CD14-positive monocyte (primary cell): ENCODE results near the gene HYOU1. TPM values are rescaled to one million over a fixed set of nuclear protein-coding genes. Genes with fewer than 3 reads are reported as not detected.

Experiments
- DNase-seq, 3 donors: peaks; one replicate each; pipeline ENCODE4 v3.0.0-alpha.2; 2011 to 2022
- H2AFZ ChIP-seq: 2 replicates; pipeline ENCODE4 v1.6.0; 2012; ENCODE audit warnings: mild to moderate bottlenecking, low read depth, low read length, inconsistent platforms; ENCODE audit not compliant: insufficient read depth, poor library complexity, severe bottlenecking
- H3K27ac ChIP-seq, 2 donors: 1 replicate in 1 of 2; 2 replicates in 1 of 2; pipeline ENCODE4 v1.5.1; 2012 to 2013; ENCODE audit warnings: low read length in 2 of 2, control low read depth in 1 of 2, inconsistent platforms in 1 of 2, low read depth in 1 of 2, mild to moderate bottlenecking in 1 of 2
- H3K27me3 ChIP-seq, 2 donors: one replicate each; pipeline versions ENCODE4 v1.6.0 to v1.6.1; 2011 to 2013; ENCODE audit warnings: low read length in 2 of 2; ENCODE audit not compliant: control insufficient read depth in 2 of 2, insufficient read depth in 2 of 2
- H3K36me3 ChIP-seq, 2 donors: replicated peaks in 1 of 2; 1 replicate in 1 of 2; 2 replicates in 1 of 2; pipeline versions ENCODE4 v1.5.1 to v1.6.1; 2012 to 2013; ENCODE audit warnings: low read length in 2 of 2, control low read depth in 1 of 2, inconsistent platforms in 1 of 2, mild to moderate bottlenecking in 1 of 2; ENCODE audit not compliant: insufficient read depth in 2 of 2, control insufficient read depth in 1 of 2
- H3K4me1 ChIP-seq, 2 donors: 1 replicate in 1 of 2; 2 replicates in 1 of 2; pipeline versions ENCODE4 v1.5.1 to v1.6.1; 2012 to 2013; ENCODE audit warnings: low read length in 2 of 2, control low read depth in 1 of 2, inconsistent platforms in 1 of 2, mild to moderate bottlenecking in 1 of 2, moderate library complexity in 1 of 2; ENCODE audit not compliant: insufficient read depth in 2 of 2, control insufficient read depth in 1 of 2
- H3K4me2 ChIP-seq: replicated peaks from 2 replicates; pipeline ENCODE3; 2012; ENCODE audit warnings: low read length, moderate library complexity, mild to moderate bottlenecking; ENCODE audit not compliant: poor library complexity, severe bottlenecking; ENCODE audit errors: extremely low read depth
- H3K4me3 ChIP-seq, 3 experiments: fragments of 200-600 bp in 1 of 3; sonication (generic) in 1 of 3; replicated peaks in 1 of 3; 1 replicate in 2 of 3; 2 replicates in 1 of 3; pipeline ENCODE4 v1.5.1; 2011 to 2013; ENCODE audit warnings: low read length in 3 of 3, mild to moderate bottlenecking in 3 of 3, control low read depth in 2 of 3, low read depth in 2 of 3, inconsistent platforms in 1 of 3, moderate library complexity in 1 of 3
- H3K79me2 ChIP-seq: 2 replicates; pipeline ENCODE4 v1.6.0; 2012; ENCODE audit warnings: mild to moderate bottlenecking, control low read depth, inconsistent platforms, low read length, moderate library complexity; ENCODE audit not compliant: insufficient read depth
- H3K9ac ChIP-seq: 2 replicates; pipeline ENCODE4 v1.6.0; 2017; ENCODE audit warnings: low read length, mild to moderate bottlenecking; ENCODE audit not compliant: insufficient read depth, poor library complexity, severe bottlenecking
- H3K9me3 ChIP-seq, 2 donors: replicated peaks in 1 of 2; 1 replicate in 1 of 2; 2 replicates in 1 of 2; pipeline versions ENCODE4 v1.5.1 to v1.6.1; 2012 to 2013; ENCODE audit warnings: low read length in 2 of 2, control low read depth in 1 of 2; ENCODE audit not compliant: control insufficient read depth in 1 of 2, insufficient read depth in 1 of 2
- H4K20me1 ChIP-seq: 2 replicates; pipeline ENCODE4 v1.6.0; 2012; ENCODE audit warnings: mild to moderate bottlenecking, low read length, control low read depth, moderate library complexity; ENCODE audit not compliant: insufficient read depth
- H3K27ac Mint-ChIP-seq, 7 donors: one replicate each; pipeline ENCODE4 v1.8.0; 2020; ENCODE audit warnings: mild to moderate bottlenecking in 7 of 7, mixed read lengths in 7 of 7, moderate library complexity in 6 of 7, inconsistent platforms in 2 of 7
- H3K27me3 Mint-ChIP-seq, 3 donors: one replicate each; pipeline ENCODE4 v1.8.0; 2021 to 2022; ENCODE audit warnings: low read depth in 3 of 3, mild to moderate bottlenecking in 3 of 3, mixed read lengths in 3 of 3, moderate library complexity in 3 of 3, inconsistent platforms in 1 of 3
- H3K36me3 Mint-ChIP-seq, 2 donors: one replicate each; pipeline ENCODE4 v1.8.0; 2020; ENCODE audit warnings: mixed read lengths in 2 of 2, inconsistent platforms in 1 of 2, mild to moderate bottlenecking in 1 of 2
- H3K4me1 Mint-ChIP-seq: one replicate; pipeline ENCODE4 v1.8.0; 2020; ENCODE audit warnings: mild to moderate bottlenecking, mixed read lengths
- H3K4me3 Mint-ChIP-seq, 2 donors: one replicate each; pipeline ENCODE4 v1.8.0; 2020; ENCODE audit warnings: mild to moderate bottlenecking in 2 of 2, mixed read lengths in 2 of 2, moderate library complexity in 1 of 2
- H3K9me3 Mint-ChIP-seq, 7 donors: one replicate each; pipeline ENCODE4 v1.8.0; 2020 to 2022; ENCODE audit warnings: mixed read lengths in 7 of 7, mild to moderate bottlenecking in 6 of 7, moderate library complexity in 6 of 7, inconsistent platforms in 2 of 7
- CTCF ChIP-seq: fragments of 200-600 bp; IDR thresholded peaks from one replicate; pipeline ENCODE4 v1.8.0; 2022; ENCODE audit warnings: antibody characterized with exemption, mild to moderate bottlenecking
- WGBS: methylation state at CpG from one replicate; pipeline ENCODE4 v1.1.5; 2013; ENCODE audit warnings: missing lambda C conversion rate; ENCODE audit not compliant: insufficient coverage; 5-methylcytosine and 5-hydroxymethylcytosine counted together
- intact Hi-C, 2 donors: fragments of 100-400 bp; cut with micrococcal nuclease; formaldehyde crosslinking; loops; one replicate each; pipeline versions ENCODE4 v1.15.0 to v1.15.1; 2023
- polyA plus RNA-seq, 3 donors: library from polyadenylated mRNA; depleted of rRNA in 1 of 3; unstranded in 2 of 3; stranded (reverse) in 1 of 3; fragments of 300-500 nt in 2 of 3; fragments of >200 nt in 1 of 3; fragmentation: Illumina TruSeq in 2 of 3; gene quantifications; 1 replicate in 2 of 3; 2 replicates in 1 of 3; pipeline ENCODE4 v1.2.3, GENCODE V29; 2012 to 2021

HYOU1 gene
- polyA plus RNA-seq, 3 donors = 8.4 to 34.9 (median 8.6) TPM

- no peak overlapping the region for H3K27ac ChIP-seq
- DNase-seq = no peak
- no peak overlapping the region for H3K9ac ChIP-seq
- H3K4me3 Mint-ChIP-seq = no peak overlapping the region
- H3K36me3 ChIP-seq = peaks cover 43 to 62% of the 10 kb centered on the region in 2 donors
- no peak overlapping the region for H3K4me2 ChIP-seq
- intact Hi-C loops = no loop called here
- peaks cover 0 to 1% (median 0%) of the 10 kb centered on the region in 3 donors for H3K27me3 Mint-ChIP-seq
- no peaks in the 10 kb centered on the region for H4K20me1 ChIP-seq
- no peaks in the 10 kb centered on the region for H3K27me3 ChIP-seq
- H3K36me3 Mint-ChIP-seq = peaks cover 50 to 66% of the 10 kb centered on the region in 2 donors
- no peak overlapping the region for H3K4me3 ChIP-seq
- H3K9me3 ChIP-seq = no peaks in the 10 kb centered on the region
- peaks cover 17% of the 10 kb centered on the region for H3K4me1 Mint-ChIP-seq
- H3K9me3 Mint-ChIP-seq = no peaks in the 10 kb centered on the region
- H3K79me2 ChIP-seq = peaks cover 26% of the 10 kb centered on the region
- TF ChIP-seq CTCF = no peak
- whole genome bisulfite sequencing = 100% methylated on average over 2 of the region's 5 CpGs
- H2AFZ ChIP-seq = no peak overlapping the region
- peak overlapping the region in 3 of 7 donors; percentile 36 to 65 (median 51) for H3K27ac Mint-ChIP-seq
- H3K4me1 ChIP-seq = peaks cover 6 to 17% of the 10 kb centered on the region in 2 donors
Measured at GRCh38 chr11:119025099-119025473, 31.9 kb downstream of the HYOU1 start.

- Mint-ChIP-seq H3K4me3 (no peak overlapping the region), H3K9me3 (no peaks in the 10 kb centered on the region), H3K27ac (peak overlapping the region in 4 of 7 donors; percentile 37 to 80 (median 58)), H3K4me1 (peaks cover 17% of the 10 kb centered on the region), H3K27me3 (peaks cover 0 to 1% (median 0%) of the 10 kb centered on the region in 3 donors), H3K36me3 (peaks cover 50 to 68% of the 10 kb centered on the region in 2 donors)
- Histone ChIP-seq H3K9me3 (no peaks in the 10 kb centered on the region), H3K27me3 (no peaks in the 10 kb centered on the region), H3K4me3 (no peak overlapping the region), H3K4me2 (no peak overlapping the region), H3K36me3 (peaks cover 43 to 62% of the 10 kb centered on the region in 2 donors), H4K20me1 (no peaks in the 10 kb centered on the region), H3K4me1 (peaks cover 7 to 17% of the 10 kb centered on the region in 2 donors), H3K79me2 (peaks cover 31% of the 10 kb centered on the region), H2AFZ (no peak overlapping the region), H3K9ac (no peak overlapping the region), H3K27ac (peak overlapping the region in 1 of 2 donors; percentile 42)
- DNase-seq = no peak
- WGBS = 91% methylated on average over 15 of the region's 15 CpGs
- no peak for TF ChIP-seq CTCF
- intact Hi-C loops = no loop called here
Measured at GRCh38 chr11:119024430-119025098, 32.4 kb downstream of the HYOU1 start.
